Activated naive CD4-positive, alpha-beta T cell (primary cell): ENCODE data around the gene RTN3.
"Not testable (repeated sequence)": the region's sequence is repeated elsewhere in the genome, so short reads cannot be mapped to it uniquely, and the experiment has no call there.

Experiments used
- DNase-seq, 4 experiments: peaks; one replicate each; lab custom pipeline; 2025; lab: John Stamatoyannopoulos, UW

The RTN3 gene, protein sequence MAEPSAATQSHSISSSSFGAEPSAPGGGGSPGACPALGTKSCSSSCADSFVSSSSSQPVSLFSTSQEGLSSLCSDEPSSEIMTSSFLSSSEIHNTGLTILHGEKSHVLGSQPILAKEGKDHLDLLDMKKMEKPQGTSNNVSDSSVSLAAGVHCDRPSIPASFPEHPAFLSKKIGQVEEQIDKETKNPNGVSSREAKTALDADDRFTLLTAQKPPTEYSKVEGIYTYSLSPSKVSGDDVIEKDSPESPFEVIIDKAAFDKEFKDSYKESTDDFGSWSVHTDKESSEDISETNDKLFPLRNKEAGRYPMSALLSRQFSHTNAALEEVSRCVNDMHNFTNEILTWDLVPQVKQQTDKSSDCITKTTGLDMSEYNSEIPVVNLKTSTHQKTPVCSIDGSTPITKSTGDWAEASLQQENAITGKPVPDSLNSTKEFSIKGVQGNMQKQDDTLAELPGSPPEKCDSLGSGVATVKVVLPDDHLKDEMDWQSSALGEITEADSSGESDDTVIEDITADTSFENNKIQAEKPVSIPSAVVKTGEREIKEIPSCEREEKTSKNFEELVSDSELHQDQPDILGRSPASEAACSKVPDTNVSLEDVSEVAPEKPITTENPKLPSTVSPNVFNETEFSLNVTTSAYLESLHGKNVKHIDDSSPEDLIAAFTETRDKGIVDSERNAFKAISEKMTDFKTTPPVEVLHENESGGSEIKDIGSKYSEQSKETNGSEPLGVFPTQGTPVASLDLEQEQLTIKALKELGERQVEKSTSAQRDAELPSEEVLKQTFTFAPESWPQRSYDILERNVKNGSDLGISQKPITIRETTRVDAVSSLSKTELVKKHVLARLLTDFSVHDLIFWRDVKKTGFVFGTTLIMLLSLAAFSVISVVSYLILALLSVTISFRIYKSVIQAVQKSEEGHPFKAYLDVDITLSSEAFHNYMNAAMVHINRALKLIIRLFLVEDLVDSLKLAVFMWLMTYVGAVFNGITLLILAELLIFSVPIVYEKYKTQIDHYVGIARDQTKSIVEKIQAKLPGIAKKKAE

GRCh38 chr11:63681321-63682065 is at the start of gene RTN3:
Gene RTN3, plus strand, starts transcription at chr11:63681500. Its CDS starts 137 bp downstream, at chr11:63681637.
- DNase-seq, result peak; percentile 90 to 98 (median 96)

GRCh38 chr11:63635762-63636465 is 45.4 kb upstream of the RTN3 start:
- DNase-seq, result peak in 3 of 4 experiments; percentile 13 to 56 (median 47)

DNA sequence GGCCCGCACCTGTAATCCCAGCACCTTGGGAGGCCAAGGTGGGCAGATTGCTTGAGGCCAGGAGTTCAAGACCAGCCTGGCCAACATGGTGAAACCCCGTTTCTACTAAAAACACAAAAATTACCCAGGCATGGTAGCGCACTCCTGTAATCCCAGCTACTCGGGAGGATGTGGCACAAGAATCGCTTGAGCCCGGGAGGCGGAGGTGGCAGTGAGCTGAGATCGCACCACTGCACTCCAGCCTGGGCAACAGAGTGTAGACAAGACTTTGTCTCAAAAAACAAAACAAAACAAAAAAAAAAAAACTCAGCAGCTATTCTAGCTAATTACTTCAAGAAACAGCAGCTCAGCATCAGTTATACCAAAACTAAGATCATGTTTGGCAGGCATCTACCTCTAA is 42.9 kb upstream of the RTN3 start:
- DNase-seq, result not testable (repeated sequence)

DNA sequence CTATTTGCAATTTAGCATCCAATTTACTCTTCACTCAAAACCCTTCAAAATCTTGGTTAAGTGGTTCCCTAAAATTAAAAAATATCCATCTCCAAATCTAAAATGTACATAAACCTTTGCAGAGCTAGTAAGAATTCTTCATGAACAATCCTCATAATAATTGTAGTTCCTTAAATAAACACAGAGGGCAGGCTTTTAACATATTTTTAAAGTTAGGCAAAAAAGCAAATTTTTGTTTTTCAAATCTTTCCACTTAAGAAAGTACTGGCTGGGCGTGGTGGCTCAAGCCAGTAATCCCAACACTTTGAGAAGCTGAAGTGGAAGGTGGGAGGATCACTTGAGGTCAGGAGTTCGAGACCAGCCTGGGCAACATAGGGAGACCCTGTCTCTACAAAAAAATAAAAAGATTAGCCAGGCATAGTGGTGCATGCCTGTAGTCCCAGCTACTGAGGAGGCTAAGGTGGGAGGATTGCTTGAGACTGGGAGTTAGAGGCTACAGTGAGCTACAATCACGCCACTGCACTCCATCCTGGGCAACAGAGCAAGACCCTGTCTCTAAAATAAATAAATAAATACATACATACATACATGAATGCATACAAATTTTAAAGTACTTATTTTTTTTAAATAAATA is 42.0 kb upstream of the RTN3 start:
- no peak for DNase-seq

GRCh38 chr11:63641727-63642126 is 39.6 kb upstream of the RTN3 start:
- DNase-seq, result no peak

DNA sequence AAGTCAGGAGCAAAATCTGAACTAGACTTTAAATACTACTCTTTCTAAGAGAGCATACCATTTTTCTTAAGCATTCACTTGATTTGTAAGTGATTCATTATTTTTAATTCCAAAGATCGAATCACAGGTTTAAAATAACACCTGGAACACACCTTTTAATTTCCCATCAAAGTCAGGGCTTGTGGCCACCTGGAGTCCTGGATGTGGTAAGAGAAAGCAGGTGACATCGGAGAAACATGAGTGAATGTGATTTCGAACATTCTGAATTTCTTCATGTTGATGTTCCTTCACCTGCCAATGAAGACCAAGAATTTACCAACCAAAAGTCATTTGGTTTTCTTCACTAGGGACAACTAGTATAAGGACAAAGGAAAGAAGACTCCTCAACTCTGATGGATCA is 38.1 kb upstream of the RTN3 start:
- no peak for DNase-seq

DNA sequence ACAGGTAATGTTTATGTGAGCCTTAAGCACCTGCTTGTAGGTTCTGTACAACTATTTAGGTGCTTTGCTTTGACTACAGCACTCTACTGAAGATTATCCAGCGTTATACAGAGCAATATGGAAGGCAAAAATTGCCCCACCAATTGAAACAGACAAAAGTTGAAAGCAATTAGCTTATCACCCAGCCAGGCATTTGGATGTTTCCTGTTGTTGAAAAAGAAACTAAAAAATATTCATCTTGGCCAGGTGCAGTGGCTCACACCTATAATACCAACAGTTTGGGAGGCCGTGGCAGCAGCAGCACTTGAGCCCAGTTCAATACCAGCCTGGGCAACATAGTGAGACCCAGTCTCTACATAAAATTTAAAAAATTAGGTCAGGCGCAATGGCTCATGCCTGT is 28.6 kb upstream of the RTN3 start:
- DNase-seq, result no peak

DNA sequence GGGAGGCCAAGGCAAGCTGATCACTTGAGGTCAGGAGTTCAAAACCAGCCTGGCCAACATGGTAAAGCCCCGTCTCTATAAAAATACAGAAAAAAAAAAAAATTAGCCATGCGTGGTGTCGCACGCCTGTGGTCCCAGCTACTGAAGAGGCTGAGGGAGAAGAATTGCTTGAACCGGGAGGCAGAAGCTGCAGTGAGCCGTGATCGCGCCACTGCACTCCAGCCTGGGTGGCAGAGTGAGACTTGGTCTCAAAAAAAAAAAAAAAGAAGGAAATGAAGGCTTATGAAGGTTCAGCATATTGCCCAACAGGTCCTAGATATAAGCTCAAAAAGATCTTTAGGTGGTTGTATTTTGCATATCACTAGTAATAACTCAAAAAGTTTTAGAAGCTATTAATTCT is 20.3 kb upstream of the RTN3 start:
- no peak for DNase-seq

GRCh38 chr11:63663809-63664208 is 17.5 kb upstream of the RTN3 start:
- DNase-seq, result no peak

DNA sequence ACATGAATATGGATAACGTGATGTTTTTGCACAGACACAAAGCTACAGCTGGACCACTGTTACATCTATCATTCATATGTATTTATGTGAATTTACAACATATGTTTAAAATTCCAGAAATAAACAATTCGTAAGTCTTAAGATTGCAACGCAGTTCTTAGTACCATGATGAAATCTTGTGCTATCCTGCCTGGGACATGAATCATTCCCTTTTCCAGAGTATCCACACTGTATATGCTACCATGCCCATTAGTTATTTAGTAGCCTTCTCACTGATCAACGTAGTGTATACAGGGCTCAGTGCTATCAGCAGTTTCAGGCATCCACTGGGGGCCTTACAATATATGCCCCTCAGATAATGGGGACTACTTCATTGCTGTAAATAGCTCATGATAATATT is 14.4 kb upstream of the RTN3 start:
- DNase-seq, result no peak

DNA sequence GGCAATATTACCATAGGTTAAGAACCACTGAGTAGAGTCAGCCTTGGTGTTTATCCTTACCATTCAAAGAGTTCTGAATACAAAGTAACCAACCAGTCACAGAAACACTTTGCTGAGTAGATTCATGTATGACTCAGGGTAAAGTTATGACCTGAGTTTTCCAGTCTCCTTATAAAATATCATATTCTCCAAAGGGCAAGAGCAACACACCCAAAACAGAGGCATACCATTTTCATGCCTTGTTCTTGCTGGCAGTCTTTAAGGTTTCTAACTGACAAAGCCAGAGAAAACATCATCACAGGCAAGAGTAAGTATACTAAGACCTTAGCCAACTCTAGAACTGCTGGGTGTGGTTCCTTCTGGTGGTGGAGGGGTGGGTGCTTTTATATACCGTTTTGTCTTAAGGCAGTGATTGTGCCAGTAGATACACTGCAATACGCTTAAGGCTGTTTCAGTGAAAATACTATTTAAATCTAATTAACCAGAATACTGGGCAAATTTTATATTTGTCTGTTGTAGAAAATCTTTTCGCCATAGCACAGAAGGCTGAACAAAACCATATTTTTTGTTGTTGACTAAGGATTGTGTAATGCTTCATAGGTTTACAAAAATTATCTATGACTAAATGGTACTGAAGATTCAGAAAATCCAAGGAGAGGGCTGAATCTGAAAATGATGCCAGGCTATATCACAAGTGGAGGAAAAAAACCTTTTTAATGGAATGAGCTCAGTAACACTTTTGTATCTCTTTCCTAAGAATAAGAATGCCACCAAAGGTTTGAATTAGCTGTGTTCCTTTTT is 13.1 kb upstream of the RTN3 start:
- DNase-seq, result no peak

GRCh38 chr11:63670096-63670432 is 11.2 kb upstream of the RTN3 start:
- no peak for DNase-seq

DNA sequence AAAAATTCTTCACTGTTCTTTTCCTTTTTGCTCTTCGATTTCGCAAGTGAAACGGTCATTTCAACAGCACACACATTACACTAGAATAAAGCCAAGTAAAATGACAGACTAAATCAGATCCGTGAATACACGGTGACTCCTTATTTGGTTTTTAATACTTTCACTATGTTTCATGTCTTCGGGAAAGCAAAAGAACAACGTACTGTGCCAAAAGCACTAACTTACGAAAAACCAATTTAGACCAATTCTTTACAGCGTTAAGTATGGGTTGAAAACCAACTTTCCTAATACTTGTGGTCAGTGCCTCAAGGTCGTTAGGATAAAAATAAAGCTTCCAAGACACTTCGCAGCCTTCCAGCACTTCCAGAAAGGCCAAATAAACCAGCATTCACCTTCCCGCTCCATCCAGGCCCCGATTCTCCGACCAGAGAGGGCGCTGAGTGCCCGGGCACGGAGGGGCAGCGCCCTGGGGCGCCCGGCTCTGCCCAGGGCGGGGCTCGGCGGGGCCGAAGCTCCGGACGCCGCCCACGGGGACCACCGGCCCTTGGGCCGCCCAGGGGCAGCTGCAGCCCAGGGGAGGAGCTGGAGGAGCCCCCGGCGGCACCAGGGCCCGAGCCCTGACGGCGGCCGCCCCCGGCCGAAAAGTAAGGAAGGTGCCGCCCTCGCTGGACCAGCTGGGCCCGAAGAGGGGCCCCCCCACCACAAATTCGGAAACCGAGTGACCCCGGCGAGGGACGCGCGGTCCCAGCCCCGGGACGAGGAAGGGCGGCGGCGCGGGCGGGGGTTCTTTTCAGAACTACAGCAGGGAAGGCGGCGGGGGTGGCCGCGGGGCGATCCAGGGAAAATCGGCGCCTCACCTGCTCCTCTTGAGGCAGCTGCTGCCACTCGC is 10.6 kb upstream of the RTN3 start:
- DNase-seq, result no peak

DNA sequence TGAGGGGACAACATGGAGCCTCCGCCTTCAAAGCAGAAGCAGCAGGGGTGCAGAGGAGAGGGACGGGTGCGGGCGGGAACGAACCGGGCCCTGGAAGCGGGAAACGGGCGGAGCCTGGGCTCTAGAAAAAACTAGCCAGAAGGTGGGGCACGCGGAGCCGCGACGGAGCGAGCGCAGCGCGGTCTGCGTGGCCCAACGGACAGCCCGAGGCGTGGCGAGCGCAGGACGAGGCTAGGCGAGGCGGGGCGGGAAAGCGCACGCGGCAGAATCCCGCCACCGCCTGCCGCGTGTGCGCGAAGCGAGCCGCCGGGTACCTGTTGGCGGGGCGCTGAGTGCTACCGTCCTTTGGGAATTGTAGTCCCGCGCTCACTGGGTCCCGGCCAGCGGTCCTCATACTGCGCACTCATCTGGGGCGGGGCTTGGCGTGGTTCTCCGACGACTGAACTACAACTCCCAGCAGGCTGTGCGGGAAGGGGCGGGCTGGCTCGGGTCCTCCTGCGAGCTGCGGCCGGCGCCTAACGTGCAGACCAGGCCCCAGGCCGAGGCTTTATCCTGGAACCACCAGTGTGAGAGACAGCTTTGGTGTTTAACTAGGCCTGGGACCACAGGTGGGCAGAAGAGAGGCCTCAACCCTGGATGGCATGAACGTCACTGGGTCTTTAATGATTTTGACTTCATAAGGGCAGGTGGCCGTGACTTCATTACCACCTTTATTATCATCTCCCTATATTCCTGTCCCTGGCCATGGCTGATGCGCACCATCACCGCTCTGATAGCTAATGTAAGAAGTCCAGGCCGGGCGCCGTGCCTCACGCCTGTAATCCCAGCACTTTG is 9.8 kb upstream of the RTN3 start, which contains the start of gene ATL3:
Gene ATL3 (minus strand): TSS at position 55 of the 834 bp plus-strand sequence. CDS start 41 bp downstream, at position 14.
- peak; percentile 77 to 92 (median 86) for DNase-seq

DNA sequence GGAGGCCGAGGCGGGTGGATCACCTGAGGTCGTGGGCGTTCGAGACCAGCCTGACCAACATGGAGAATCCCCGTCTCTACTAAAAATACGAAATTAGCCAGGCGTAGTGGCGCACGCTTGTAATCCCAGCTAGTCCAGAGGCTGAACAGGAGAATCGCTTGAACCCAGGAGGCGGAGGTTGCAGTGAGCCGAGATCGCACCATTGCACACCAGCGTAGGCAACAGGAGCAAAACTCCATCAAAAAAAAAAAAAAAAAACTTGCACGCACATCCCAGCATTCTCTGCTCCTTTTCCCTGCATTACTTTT is 9.2 kb upstream of the RTN3 start:
- DNase-seq, result no peak

- DNase-seq, result no peak
Measured at GRCh38 chr11:63672936-63673539, 8.3 kb upstream of the RTN3 start.

- no peak for DNase-seq
Measured at GRCh38 chr11:63673579-63673978, 7.7 kb upstream of the RTN3 start.

DNA sequence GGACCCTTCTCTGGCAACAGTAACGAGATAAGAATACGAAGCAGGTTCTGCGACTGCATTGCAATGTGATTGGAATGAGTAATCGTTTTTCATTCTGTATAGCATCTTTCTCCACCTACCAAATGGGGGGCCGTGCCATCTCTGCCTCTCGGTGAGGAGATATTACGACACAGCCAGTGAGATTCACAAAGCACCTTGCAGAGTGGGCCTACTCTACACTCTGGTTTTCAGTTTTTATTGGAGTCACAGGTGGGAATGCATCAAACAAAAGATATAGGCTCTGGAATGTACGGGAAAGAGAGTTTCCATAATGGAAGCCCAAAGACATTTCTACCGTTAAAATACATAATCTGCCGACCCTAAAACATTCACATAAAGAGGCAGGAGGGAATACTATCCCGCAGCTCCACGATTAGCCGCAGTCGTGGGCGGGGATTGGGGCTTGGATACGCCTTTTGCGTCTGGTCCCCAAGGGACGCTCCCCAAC is 423 bp upstream of the RTN3 start:
- DNase-seq, result no peak
